Panc1 (cell line): ENCODE results near the gene SEC22A. TPM values are rescaled to one million over a fixed set of nuclear protein-coding genes. Genes with fewer than 3 reads are reported as not detected.

Source experiments
- ATAC-seq: fragments of 200-7000 bp; cut with Tn5 transposase; 2 replicates; pipeline ENCODE4 v1.9.1; 2020; ENCODE audit warnings: mild to moderate bottlenecking, moderate library complexity
- BruUV-seq: library from RNA; stranded (reverse); fragments of 400-500 nt; replicated peaks from 2 replicates; lab custom pipeline; 2021; lab: Mats Ljungman, UMichigan
- CTCF ChIA-PET: fragments of 300-600 bp; sonication (Branson Sonifier 250); formaldehyde crosslinking; loops from one replicate; lab custom pipeline; 2022; ENCODE audit warnings: antibody characterized with exemption; lab: Charles Lee
- POLR2A ChIA-PET: fragments of 300-600 bp; sonication (Branson Sonifier 250); formaldehyde crosslinking; loops from one replicate; lab custom pipeline; 2022; ENCODE audit warnings: antibody characterized with exemption; lab: Charles Lee
- DNase-seq: peaks from one replicate; pipeline ENCODE4 v3.0.0-alpha.2; 2010; ENCODE audit warnings: low read depth, low spot score
- H3K27ac ChIP-seq: 2 replicates; pipeline ENCODE4 v1.5.1; 2011; ENCODE audit warnings: mild to moderate bottlenecking, low read length, inconsistent platforms
- H3K27me3 ChIP-seq: fragments of 200-500 bp; sonication (Bioruptor generic); 2 replicates; pipeline ENCODE4 v1.6.0; 2014; ENCODE audit warnings: low read length, inconsistent platforms; ENCODE audit not compliant: control insufficient read depth, insufficient read depth
- H3K36me3 ChIP-seq: fragments of 200-500 bp; sonication (Bioruptor generic); 2 replicates; pipeline ENCODE4 v1.5.1; 2014; ENCODE audit warnings: inconsistent platforms, mild to moderate bottlenecking, low read length, moderate library complexity; ENCODE audit not compliant: control insufficient read depth, insufficient read depth
- H3K4me1 ChIP-seq: 2 replicates; pipeline ENCODE4 v1.5.1; 2011; ENCODE audit warnings: inconsistent platforms, mild to moderate bottlenecking, low read length, moderate library complexity; ENCODE audit not compliant: control insufficient read depth, insufficient read depth
- H3K4me3 ChIP-seq, 2 experiments: 2 replicates each; pipeline ENCODE4 v1.5.1; 2011 to 2012; ENCODE audit warnings: low read depth in 2 of 2, low read length in 2 of 2, mild to moderate bottlenecking in 2 of 2, inconsistent platforms in 1 of 2, moderate library complexity in 1 of 2
- H3K9me3 ChIP-seq: fragments of 200-500 bp; sonication (Bioruptor generic); 2 replicates; pipeline ENCODE4 v1.5.1; 2014; ENCODE audit warnings: low read depth, mild to moderate bottlenecking, inconsistent platforms, low read length, moderate library complexity; ENCODE audit not compliant: control insufficient read depth, insufficient read depth
- POLR2AphosphoS5 ChIP-seq: IDR thresholded peaks from 2 replicates; pipeline ENCODE4 v1.6.1; 2012; ENCODE audit warnings: mild to moderate bottlenecking, low read depth, low read length, moderate library complexity
- SIN3A ChIP-seq: IDR thresholded peaks from 2 replicates; pipeline ENCODE4 v1.6.1; 2012; ENCODE audit warnings: low read depth, mild to moderate bottlenecking, low read length, moderate library complexity, borderline replicate concordance; ENCODE audit not compliant: insufficient read depth
- TCF7L2 ChIP-seq: IDR thresholded peaks from 2 replicates; pipeline ENCODE4 v1.6.1; 2011; ENCODE audit warnings: mild to moderate bottlenecking, low read depth, low read length, inconsistent platforms
- in situ Hi-C: cut with HindIII; loops from 2 replicates; pipeline ENCODE4 v1.10.0; 2016; ENCODE audit warnings: low sequenced_read_pairs, low pct_unique_long_range_greater_than_20kb
- intact Hi-C: fragments of 100-400 bp; cut with micrococcal nuclease; formaldehyde crosslinking; loops from one replicate; pipeline ENCODE4 v1.10.0; 2022; ENCODE audit not compliant: unreplicated experiment
- total RNA-seq: library from RNA; stranded (reverse); gene quantifications from one replicate; pipeline ENCODE4 v1.2.1, GENCODE V29; 2021; ENCODE audit not compliant: unreplicated experiment
- TF ChIP-seq, protein P1 (sequence below): fragments of 450-650 bp; IDR thresholded peaks from 2 replicates; pipeline ENCODE4 v1.5.1; 2017; ENCODE audit warnings: mild to moderate bottlenecking
- TF ChIP-seq, protein P2 (sequence below), 2 experiments: IDR thresholded peaks; 2 replicates each; pipeline ENCODE4 v1.6.1; 2011 to 2012; ENCODE audit warnings: low read depth in 2 of 2, control low read depth in 1 of 2, low read length in 1 of 2, mild to moderate bottlenecking in 1 of 2, moderate library complexity in 1 of 2; ENCODE audit not compliant: insufficient read depth in 1 of 2

The SEC22A gene
- total RNA-seq, 1 experiment from 2014 or later, result 22.7 TPM

DNA sequence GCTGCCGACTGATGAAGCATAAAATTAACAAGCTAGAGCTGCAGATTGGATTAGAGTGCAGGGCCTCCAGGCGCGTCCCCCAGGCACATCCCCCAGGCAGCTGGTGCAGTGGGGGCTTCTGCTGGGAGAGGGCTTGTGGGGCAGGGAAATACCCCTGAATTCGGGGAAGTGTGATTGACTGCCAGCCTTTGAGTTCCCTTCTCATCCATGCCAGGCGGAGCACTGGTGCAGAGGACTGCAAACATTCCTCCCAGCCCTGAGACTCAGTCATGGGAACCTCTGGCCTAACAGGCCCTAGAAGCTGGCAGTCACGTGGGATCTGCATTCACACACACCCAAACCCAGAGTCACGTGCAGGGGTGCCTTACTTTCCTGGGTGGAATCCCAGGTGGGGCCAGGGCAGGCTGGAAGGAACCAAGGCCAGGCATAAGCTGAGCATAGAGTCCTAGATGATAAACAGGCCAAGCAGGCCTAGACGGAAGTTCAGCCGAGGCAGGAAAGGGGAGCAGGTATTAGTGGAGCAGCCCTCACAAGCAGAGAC, 46.2 kb upstream of the SEC22A start:
- intact Hi-C loops (no loop called here), in situ Hi-C loops (no loop called here)
- Histone ChIP-seq H3K4me1 (no peaks in the 10 kb centered on the region), H3K27me3 (no peaks in the 10 kb centered on the region), H3K27ac (no peak overlapping the region), H3K36me3 (peaks cover under 1% of the 10 kb centered on the region), H3K9me3 (no peaks in the 10 kb centered on the region), H3K4me3 (no peak overlapping the region)
- DNase-seq (no peak), ATAC-seq (no peak)
- POLR2A ChIA-PET, result no interaction called here
- TF ChIP-seq SIN3A, result no peak
- no peak for TF ChIP-seq POLR2AphosphoS5
- TF ChIP-seq, protein P1, sequence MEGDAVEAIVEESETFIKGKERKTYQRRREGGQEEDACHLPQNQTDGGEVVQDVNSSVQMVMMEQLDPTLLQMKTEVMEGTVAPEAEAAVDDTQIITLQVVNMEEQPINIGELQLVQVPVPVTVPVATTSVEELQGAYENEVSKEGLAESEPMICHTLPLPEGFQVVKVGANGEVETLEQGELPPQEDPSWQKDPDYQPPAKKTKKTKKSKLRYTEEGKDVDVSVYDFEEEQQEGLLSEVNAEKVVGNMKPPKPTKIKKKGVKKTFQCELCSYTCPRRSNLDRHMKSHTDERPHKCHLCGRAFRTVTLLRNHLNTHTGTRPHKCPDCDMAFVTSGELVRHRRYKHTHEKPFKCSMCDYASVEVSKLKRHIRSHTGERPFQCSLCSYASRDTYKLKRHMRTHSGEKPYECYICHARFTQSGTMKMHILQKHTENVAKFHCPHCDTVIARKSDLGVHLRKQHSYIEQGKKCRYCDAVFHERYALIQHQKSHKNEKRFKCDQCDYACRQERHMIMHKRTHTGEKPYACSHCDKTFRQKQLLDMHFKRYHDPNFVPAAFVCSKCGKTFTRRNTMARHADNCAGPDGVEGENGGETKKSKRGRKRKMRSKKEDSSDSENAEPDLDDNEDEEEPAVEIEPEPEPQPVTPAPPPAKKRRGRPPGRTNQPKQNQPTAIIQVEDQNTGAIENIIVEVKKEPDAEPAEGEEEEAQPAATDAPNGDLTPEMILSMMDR, result no peak
- no peak for TF ChIP-seq TCF7L2
- TF ChIP-seq, protein P2, sequence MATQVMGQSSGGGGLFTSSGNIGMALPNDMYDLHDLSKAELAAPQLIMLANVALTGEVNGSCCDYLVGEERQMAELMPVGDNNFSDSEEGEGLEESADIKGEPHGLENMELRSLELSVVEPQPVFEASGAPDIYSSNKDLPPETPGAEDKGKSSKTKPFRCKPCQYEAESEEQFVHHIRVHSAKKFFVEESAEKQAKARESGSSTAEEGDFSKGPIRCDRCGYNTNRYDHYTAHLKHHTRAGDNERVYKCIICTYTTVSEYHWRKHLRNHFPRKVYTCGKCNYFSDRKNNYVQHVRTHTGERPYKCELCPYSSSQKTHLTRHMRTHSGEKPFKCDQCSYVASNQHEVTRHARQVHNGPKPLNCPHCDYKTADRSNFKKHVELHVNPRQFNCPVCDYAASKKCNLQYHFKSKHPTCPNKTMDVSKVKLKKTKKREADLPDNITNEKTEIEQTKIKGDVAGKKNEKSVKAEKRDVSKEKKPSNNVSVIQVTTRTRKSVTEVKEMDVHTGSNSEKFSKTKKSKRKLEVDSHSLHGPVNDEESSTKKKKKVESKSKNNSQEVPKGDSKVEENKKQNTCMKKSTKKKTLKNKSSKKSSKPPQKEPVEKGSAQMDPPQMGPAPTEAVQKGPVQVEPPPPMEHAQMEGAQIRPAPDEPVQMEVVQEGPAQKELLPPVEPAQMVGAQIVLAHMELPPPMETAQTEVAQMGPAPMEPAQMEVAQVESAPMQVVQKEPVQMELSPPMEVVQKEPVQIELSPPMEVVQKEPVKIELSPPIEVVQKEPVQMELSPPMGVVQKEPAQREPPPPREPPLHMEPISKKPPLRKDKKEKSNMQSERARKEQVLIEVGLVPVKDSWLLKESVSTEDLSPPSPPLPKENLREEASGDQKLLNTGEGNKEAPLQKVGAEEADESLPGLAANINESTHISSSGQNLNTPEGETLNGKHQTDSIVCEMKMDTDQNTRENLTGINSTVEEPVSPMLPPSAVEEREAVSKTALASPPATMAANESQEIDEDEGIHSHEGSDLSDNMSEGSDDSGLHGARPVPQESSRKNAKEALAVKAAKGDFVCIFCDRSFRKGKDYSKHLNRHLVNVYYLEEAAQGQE (IDR thresholded peaks at IDR 0.05; ENCODE audit: insufficient read depth in 1 of 2, low read depth in 2 of 2, low read length in 1 of 2), result no peak
- CTCF ChIA-PET, result no interaction called here
- BruUV-seq, result no TSS peak

DNA sequence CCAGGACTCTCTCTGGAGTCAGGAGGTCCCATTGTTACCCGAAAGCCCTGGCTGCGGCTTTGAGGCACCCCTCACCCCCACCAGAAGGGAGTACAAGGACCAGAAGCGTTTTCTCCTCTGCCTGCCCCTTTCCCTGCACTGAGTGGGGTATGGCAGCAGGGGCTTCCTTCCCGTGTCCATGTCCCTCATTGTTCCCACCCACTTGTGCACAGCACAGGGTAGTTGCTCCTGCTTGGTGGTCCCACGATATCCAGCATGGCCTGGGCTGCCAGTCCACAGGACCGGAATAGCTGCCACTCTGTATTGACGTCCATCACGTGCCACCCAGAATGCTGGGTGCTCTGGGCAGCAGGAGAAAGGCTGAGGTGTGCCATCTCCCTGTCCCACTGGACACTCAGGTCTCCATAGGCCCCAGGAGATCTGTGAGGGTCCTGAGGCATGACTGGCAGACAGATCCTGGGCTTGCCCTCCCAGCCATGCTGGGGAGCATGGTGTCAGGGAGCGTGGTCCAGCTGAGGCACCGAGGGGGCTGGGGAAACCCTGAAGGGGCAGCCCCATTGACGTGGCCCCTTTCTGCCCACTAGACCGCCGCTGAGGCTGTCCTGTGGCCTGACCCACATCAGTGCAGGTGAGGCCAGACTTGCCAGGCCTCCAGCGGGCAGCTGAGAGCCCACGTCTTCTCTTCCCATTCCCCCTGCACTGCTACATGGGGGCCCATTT, 45.3 kb upstream of the SEC22A start:
- Histone ChIP-seq H3K9me3 (no peaks in the 10 kb centered on the region), H3K4me3 (no peak overlapping the region), H3K4me1 (no peaks in the 10 kb centered on the region), H3K36me3 (no peaks in the 10 kb centered on the region; the same call in 1 of the 2 replicates), H3K27ac (no peak overlapping the region), H3K27me3 (no peaks in the 10 kb centered on the region)
- TF ChIP-seq POLR2AphosphoS5, result no peak
- no peak for TF ChIP-seq SIN3A
- ATAC-seq (no peak), DNase-seq (no peak)
- intact Hi-C loops, result no loop called here
- ChIA-PET CTCF (no interaction called here), POLR2A (no interaction called here)
- in situ Hi-C loops, result no loop called here
- BruUV-seq, result no TSS peak

DNA sequence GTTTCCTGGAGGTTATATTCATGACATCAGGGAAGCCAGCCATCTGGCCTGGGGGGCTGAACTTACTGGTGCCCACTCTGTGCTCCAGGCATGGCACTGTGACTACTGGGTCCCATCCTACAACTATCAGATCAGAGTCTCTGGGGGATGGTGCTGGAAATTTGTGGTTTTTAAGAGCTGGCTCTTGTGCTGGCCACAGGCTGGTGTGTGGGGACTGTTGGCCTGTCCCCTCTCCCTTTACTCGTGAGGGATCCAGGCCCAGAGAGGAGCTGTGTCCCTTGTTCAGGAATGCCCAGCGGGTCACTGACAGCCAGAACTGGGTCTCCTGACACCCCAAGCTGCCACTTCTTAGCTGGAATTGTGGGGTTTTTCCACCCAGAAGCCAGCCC, 44.5 kb upstream of the SEC22A start:
- no peak overlapping the region for H3K4me3 ChIP-seq
- BruUV-seq, result no TSS peak
- no peak overlapping the region for H3K27ac ChIP-seq
- no peaks in the 10 kb centered on the region for H3K4me1 ChIP-seq
- CTCF ChIA-PET, result no interaction called here
- DNase-seq (no peak), ATAC-seq (peak; percentile 47; the same call in 1 of the 2 replicates)
- no peaks in the 10 kb centered on the region for H3K27me3 ChIP-seq
- TF ChIP-seq TCF7L2 (no peak), SIN3A (no peak), POLR2AphosphoS5 (no peak)
- TF ChIP-seq, protein P2 (IDR thresholded peaks at IDR 0.05; ENCODE audit: insufficient read depth in 1 of 2, low read depth in 2 of 2, low read length in 1 of 2), result no peak
- TF ChIP-seq, protein P1, result no peak
- intact Hi-C loops, result no loop called here
- no peaks in the 10 kb centered on the region; the same call in 1 of the 2 replicates for H3K36me3 ChIP-seq
- POLR2A ChIA-PET, result no interaction called here
- in situ Hi-C loops, result no loop called here
- no peaks in the 10 kb centered on the region for H3K9me3 ChIP-seq
